HG03039 (cell line): ENCODE results near the gene PDE1A.

ENCODE experiments used
- ATAC-seq: cut with Tn5 transposase; IDR thresholded peaks from one replicate; pipeline ENCODE4 v1.9.1; 2021; ENCODE audit warnings: mild to moderate bottlenecking, moderate library complexity; ENCODE audit not compliant: unreplicated experiment

Gene PDE1A

DNA sequence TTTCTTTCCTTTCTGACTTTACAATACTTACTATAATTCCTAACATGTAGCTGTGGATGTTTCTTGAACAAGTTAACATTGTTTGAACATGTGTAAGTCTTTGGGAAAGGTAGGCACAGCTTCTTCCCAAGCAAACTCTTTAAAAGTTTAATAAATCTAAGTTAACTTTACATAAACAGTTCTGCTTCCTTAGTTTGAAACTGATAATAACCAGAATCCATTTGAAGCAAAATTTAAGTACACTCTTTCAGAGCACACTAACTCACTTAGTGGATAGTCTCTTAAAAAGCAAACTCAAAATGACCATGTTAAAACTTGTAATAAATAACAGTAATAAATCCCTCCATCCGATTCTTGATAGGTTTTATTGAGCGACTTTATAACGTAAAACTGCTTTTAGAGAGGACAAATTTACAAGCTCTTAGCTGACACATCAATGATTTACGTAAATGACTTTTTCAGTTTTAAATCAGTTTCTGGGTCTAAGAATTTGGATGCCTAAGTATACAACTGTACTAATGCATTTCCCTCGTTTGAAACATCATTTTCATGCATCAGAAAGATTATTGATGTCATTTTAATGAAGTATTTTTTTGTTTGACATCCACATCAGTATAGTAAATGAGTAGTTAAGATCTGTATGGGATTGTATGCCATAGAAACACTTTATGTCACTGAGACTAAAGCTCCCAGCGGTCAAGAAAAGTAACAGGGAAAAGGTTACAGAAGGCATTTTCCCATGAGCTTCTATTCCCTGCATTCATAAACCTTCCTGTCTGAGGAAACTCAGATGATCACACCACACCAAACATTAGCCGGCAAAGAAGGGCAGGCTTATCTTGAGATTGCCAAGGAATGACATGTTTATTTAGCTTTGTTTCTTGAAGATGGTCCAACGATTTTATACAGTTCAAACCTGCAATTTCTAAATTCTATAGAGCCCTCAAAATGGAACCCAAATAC is 67.5 kb downstream of the PDE1A start:
- no peak for ATAC-seq

DNA sequence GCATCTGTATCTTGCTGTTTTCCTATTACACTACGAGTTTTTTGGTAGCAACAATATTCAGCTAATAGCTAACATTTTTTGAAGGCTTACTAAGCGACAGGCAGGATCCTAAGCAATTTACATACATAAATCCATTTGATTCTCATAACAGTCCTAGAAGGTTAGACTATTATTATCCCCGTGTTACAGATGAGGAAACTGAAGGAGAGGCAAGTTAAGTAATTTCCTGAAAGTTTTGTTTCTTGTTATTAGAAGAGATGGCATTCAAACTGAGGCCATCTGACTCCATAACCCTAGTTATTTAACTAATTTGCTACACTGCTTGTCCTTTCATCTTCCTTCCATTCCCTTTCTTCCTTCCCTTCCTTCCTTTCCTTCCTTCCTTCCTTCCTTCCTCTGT is 68.2 kb downstream of the PDE1A start:
- no peak for ATAC-seq

DNA sequence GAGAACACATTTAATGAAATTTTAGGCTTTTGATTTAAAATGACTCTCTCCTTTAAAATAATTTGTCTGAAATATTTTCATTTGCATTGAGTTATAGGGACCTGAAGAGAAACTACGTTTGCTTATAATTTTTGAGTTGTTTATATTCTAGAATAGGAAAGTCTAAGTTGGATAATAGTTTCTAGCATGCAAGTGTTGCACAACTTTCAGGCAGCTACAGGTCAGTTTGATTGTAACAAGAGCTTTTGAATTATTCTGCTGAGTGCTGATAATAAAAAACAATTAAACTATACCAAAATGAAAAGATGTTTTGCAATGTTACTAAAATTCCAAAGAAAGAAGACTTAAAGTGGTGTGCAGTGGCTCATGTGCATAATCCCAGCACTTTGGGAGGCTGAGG is 71.0 kb downstream of the PDE1A start:
- ATAC-seq, result no peak

DNA sequence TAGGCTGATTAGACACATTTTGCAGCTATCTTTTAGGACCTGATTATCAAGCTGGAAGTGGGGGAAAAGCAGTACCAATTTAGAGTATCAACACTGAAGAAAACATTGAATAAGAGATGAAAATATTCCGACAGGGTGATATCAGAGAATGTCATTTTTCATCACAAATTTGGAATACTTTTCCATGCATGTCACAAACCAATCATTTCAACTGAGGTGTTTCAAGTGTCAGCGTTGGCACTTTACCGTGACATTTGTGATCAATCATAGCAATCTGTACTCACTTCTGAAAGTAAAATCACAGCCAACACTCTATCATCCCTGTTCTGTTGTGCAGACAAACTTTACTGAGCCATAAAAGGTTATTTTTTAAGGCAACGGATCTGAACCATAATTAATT is 75.4 kb downstream of the PDE1A start:
- ATAC-seq, result no peak

DNA sequence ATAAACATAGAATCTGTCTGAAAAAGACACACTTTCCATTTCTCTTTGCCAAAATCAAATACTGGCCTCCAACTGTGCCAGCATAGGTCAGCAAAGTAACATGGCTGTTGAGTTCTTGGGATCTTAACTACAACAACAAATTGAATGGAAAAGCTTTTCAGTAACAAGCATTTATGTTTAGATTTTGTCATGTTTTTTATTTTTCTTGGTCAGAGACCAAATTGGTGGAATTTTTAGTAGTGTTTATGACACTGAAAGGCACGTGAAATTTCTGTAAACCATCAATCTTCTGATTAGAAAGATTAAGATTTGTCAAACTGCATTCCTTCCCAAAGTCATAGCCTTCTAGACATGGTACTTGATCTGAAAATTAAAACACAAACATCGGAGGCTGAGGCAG is 77.6 kb downstream of the PDE1A start:
- ATAC-seq, result no peak

DNA sequence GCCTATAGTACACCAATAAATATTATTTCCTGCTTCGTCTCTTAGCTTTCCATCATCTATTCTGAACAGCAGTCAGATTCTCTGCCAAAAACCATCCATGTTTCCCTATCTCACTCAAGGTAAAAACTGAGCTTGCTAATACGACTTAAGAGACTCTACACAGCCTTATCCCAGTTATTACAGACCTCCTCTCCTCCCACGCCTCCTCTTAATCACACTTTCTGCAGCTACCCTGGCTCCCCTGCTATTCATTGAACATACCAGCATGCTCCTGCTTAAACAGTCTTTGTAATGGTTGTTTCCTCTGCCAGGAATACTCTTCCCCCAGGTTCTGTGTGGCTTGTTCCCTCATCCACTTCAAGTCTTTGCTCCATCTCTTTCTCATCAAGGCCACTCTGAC is 81.5 kb downstream of the PDE1A start:
- no peak for ATAC-seq

DNA sequence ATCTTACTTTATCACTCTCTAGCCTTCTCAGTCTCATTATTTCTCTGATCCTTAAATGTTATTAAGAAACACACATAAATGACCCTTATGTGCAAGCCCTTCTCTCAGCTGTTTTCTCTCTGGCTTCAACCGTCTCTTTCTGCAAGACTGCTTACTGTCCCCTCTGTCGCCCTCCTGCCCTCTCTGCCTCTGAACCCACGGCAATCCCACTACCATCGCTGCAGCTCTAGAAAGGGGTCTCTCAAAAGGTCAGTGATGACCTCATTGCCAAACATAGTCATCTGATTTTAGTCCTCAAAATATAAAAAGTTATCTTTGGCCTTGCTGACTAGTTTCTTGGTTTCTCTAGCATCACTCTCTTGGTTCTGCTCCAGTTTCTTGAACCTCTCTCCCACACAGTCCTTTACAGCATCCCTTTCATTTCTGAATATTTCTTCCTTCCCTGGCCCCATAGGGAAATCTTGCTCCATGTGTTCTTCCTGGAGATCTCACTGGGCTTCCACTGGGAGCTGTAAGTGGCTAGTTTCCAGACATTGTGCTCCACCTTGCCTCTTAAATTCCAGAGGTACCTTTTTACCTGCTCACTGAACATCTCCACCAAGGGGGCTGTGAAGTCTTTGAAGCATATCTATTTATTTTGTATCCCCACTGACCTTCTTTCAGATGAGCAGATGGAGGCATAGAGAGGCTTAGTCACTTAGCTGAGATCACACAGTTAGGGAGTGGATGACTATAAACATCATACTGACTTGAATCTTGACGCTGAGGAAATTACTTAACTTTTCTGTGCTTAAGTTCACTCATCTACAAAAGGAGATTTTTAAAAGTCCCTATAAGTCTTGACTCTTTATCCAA is 96.2 kb downstream of the PDE1A start:
- no peak for ATAC-seq

DNA sequence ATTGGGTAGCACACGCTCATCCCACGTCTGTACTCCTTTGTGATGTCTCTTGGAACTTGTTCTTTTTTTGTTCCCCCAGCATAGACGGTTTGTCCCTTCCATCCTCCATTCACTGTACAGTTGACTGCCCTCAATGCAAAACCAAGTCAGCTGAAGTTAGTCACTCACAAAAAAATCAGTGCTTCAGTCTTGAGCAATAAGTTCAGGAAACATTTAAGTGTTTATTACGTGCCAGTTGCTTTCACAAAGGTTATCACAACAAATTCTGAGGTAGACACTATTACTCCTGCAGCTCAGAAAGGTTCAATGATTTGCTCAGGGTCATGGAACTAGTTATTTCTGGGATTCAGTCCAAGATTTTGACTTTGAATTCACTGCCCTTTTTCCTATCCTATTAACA is 102.2 kb downstream of the PDE1A start:
- ATAC-seq, result no peak

DNA sequence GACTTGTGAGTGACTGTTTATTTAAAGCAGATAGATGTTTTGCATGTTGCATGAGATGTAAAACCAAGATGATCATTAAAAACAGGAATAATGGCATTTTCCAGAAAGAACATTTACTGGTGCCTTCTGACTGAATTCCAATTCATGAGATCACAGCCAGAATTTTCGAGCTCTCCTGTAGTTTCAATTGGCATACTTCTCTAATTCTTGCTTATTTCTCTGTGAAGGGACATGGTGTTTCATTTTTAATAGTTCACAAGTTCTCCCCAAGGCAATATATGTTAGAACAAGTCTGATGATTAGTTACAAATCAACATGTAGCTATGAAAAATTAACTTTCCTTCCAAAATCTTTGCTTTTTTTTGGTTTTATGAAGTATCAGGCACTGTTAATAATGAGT is 105.7 kb downstream of the PDE1A start:
- no peak for ATAC-seq

DNA sequence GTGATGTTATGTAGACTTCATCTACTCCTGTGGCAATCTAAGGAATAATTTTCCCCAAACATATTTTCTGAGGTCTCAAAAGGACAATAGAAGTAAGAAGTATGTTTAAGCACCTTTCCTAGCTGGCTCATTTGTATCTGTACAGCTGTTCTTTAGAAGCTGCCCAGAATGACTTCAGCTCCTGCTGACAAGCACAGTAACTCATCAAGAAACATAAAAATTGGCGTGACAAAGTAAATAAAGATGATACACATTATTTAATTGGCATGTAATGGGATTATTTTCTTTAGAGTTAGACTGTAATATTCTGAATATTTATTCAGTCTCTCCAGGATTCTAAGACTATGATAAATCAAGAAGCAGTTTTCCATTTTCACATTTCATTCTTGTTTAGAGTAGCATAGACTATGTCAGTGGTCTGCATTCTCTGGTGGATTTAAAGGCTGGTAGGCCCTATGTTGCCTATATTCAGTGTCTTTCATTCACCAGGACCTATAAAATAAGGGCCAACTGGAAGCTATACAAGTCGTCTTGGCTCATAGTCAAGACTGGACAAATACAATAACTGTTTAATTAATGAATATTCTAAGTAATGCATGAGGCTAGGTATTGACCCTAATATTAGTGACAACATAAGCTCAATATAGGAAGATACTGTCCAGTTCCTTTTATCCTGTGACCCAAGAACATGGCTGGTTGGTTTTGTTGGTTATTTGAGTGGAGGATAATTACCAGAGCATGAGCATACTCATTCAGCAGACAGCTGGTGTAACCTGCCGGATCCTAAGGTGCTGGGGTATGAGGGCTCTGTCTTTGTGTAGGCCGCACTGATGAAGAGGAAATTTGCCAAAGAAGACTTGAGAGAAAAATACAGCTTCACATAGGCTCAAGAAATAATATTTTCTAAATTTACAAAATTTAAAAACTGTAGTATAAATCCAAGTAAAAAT is 107.0 kb downstream of the PDE1A start:
- no peak for ATAC-seq

DNA sequence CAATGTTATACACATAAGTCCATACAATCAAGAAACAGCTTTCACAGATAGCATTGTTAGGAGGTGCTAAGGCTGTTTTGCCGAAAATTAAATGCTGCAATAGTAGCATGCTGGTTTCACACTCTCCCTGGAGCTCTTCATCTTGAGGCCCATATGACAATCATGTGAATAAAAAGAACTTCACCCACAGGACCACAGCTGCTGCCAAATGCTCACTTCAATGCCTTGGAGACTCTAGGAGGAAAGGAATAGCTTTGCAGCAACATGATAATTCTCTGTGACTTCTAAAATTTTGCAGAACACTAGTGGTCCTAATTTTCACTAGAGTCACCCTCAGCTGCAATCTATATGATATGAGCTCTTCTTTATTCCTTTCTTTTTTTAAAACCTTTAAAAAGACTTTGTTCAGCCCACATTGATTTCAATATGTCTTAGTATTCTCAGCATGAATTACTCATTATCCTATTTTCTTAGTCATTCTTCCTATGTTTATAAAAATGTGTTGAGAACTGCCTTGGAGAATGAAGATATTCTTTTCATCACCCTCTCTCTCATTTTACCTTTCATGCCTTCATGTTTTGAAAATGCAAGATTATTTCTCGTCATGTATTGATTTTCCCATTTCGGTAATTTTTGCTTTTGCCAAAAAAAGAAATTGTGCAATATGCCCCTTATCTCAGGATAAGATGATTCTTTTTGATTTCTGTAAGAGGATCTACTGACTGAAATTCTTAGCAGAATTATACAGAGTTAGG is 108.2 kb downstream of the PDE1A start:
- ATAC-seq, result no peak

DNA sequence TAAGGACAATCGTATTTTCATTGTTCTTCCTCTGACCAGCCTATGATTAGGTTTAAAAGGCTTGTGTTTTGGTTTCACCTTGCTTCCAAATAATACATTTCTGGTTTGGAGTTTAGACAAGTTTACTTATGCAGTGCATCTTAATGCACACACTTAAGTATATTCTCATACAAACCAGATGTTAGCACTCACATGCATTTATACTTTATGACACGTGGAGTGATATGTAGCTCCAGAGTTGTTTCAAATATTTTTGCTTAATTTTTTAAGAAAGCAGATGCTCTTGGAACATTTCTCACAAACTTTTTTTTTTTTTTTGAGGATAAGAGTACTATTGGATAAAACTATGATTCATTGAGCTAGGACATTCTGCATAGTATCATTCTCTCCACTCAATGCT is 109.9 kb downstream of the PDE1A start:
- ATAC-seq, result no peak

DNA sequence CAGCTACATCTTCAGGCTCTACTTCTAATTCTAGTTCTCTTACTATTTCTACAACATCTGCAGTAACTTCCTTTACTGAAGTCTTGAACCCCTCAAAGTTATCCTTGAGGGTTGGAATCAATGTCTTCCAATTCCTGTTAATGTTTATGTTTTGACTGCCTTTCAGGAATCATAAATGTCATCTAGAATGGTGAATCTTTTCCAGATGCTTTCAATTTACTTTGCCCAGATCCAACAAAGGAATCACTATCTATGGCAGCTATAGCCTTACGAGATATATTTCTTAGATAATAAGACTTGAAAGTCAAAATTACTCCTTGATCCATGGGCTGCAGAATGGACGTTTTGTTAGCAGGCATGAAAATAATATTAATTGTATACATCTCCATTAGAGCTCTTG is 123.9 kb downstream of the PDE1A start:
- ATAC-seq, result no peak

DNA sequence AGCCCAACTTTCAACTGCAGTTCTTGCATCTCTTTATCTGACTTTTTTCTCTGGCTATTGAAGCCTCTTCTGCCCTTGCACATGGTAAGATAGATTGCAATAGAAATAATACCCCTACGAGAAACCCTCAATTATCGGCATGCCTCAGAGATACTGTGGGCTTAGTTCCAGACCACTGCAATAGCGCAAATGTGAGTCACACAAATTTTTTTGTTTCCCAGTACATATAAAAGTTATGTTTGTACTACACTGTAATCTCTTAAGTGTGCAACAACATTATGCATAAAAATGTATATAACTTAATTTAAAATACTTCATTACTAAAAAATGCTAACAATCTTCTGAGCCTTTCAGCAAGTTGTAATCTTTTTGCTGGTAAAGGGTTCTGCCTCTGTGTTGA is 124.7 kb downstream of the PDE1A start:
- no peak for ATAC-seq

DNA sequence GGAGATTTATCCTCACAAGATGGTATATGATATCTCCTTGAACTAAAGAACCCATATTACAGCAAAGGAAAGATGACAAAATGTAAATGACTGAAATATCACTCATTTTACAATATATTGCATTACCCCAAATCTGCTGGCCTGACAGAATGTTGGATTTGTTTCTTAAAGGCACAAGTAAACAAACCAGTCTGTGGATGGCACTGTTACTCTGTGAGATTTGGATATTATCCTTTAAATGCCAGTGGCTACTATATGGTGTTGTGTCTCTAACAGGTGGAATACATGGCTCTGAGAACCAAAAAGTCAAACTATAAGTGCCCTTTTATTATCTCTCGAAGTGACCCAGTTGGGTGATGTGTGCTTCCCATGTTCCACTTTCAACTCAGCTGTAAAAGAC is 125.7 kb downstream of the PDE1A start:
- no peak for ATAC-seq

DNA sequence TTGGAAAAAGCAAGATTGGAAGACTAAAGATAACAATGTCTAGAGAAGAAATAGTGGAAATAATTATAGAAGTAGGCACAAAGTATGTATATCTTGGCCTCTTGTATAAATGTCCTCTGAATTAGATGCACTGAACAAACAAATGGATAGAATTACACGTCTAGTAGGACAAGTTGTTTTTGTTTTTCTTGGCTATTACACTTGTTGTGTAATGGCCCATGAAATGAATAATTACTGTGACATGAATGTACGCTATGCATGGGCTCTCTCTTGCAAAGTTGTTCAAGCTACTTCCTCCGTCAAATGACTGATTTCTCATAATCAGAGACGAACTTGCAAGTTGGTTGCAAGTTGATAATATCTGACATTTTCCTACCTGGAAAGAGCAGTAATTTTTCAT is 126.2 kb downstream of the PDE1A start:
- no peak for ATAC-seq

DNA sequence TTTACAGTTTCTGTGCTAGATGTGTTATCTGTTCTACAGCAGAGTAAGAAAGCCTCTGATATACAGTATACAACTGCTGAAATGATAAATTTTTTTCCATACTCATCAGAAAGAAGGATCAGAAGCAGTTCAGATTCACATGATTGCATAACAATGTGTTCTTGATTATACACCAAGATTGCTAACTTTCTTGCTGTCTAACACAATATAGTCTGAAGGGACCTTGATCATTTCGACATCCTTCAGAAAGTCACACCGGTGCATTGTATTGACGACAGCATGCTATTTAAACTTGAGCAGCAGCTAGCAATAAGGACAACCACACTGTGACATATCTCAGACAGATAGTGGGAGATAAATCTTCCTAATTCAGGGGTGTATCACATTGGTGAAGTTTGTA is 127.2 kb downstream of the PDE1A start:
- no peak for ATAC-seq

DNA sequence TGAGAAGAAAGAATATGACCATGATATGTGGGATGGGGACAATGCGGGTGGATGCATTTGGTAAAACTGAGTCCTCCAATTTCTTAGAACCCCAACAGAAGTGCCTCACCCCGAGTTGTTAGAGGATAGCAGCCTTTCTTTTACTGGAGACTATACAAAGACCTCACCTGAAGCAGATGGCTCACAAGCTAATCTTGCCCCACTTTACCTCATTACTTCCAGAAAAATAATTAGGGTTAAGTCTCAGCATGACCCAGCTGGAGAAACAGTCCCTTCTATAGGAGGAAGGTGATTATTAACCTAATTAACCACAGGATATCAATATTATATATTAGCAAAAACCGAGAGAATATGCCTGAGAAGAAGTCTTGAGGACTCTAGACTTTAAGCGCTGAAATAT is 128.4 kb downstream of the PDE1A start:
- no peak for ATAC-seq

DNA sequence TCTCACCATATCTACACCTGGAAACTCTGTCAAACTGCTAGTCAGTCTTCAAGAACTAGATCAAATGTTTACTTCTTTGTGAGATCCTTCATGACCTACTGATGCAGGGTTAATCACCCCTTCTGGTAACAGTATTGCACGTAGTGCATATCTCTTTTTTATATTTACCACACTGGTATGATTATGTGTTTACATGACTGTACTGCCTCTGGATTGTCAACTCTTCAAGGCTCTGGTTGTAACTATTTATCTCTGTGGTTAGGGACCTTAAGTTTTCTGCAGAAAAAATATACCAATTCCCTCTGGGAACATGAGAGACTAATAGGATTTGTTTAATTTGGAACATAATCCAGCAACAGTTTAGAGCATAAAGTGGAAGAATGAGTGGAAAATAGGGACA is 135.5 kb downstream of the PDE1A start:
- no peak for ATAC-seq

DNA sequence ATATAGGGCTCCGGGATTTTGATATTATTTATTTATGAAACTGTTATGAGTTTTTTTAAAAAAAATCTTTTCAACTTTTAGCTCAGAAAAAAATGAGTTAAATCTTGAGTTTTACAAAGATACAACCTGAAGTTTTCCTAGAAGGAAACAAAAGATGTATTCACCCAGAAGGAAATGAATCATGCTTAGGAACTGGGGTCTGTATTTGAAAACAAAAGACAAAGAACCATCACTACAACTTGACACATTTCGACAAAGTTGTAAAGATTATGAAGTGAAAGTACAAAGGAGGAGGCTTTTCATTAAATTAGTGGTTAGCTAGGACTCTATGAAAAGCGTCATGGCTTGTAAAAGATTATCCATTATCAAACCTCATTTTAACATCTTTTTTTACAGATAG is 143.3 kb downstream of the PDE1A start:
- ATAC-seq, result no peak
